ENCODE results near the gene CFAP92.

DNA sequence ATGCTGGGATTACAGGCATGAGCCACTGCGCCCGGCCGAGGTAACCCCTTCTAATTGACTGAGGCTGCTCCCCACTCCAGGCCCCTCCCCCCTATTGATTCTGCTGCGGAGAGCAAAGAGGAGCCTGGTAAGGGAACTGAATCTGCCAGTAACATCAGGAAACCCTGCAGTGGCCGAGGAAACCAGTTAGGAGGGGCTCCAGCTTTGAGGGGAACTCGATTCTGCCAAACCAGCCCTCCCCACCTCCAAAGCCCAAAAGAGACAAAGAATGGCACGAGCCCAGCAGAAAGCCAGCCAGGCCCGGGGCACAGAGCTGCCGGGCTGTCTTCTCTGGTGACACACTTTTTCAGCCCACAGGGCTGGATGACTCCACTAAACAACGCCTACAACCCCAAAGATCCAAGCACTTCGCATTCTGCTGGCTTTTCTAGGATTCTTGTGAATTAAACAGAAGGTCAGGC, 129.5 kb downstream of the CFAP92 start:
- TF ChIP-seq TAF1 (IDR thresholded peaks at IDR 0.05; ENCODE audit: borderline replicate concordance, low read depth, low read length) (no peak), POLR2AphosphoS5 (IDR thresholded peaks at IDR 0.05; ENCODE audit: low read depth, low read length) (no peak)

Data from GM12892 (cell line).